ENCODE data around the gene FEM1B. TPM values are rescaled to one million over a fixed set of nuclear protein-coding genes. Genes with fewer than 3 reads are reported as not detected.
A peak's percentile ranks its signal among the peaks of the same experiment; 100 is the strongest.

Gene FEM1B
- polyA plus RNA-seq, 3 donors = 21.5 to 26.4 (median 26.0) TPM

DNA sequence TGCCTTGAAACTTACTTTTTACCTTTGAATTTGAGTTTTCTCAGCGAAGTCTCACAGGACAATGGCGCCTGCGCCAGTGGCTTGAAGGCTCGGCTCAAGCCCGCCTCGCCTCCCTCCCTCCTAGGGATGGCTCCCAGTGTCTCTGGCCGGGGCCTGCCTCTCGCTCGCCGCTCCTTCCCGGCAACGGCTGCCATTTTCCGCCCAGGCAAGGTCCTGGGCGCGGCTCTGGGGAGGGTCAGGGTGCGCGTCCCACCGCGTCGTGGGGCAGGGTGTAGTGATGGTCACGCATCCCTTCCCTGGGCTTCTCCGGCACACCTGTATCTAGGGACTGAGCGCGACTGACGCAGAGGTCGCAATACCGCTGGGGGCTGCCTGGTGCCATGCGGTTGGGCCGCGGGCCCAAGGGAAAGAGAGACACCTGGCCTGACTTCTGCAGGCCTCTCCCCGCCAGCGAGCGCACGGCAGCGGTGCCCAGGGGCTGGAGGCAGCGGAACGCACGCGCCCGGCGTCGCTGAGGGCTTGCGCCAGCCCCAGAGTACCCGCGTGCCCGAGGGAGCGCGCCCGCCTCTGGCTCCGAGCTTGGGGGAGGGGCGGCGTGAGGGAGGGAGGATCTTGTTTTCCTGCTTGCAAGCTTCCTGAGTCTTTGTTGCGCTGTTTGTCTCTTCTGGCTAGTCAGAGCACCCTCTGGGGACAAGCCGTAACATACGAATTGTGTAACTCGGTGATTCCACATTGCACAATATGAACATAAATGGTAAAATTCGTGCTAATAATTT lies 20.7 kb upstream of the FEM1B start:
- H3K4me3 ChIP-seq (replicated peaks in 1 of 3; ENCODE audit: low read depth in 2 of 3, low read length in 3 of 3) = peak overlapping the region; percentile 39 to 77 (median 72)
- H3K36me3 ChIP-seq (replicated peaks in 1 of 2; ENCODE audit: control insufficient read depth in 1 of 2, insufficient read depth in 2 of 2, low read length in 2 of 2) = no peaks in the 10 kb centered on the region
- H4K20me1 ChIP-seq (ENCODE audit: insufficient read depth, low read length) = no peaks in the 10 kb centered on the region
- peaks cover 0 to 2% (median under 1%) of the 10 kb centered on the region in 3 donors for H3K27me3 Mint-ChIP-seq (ENCODE audit: low read depth in 3 of 3)
- peak overlapping the region; percentile 80 to 90 for H3K27ac ChIP-seq (ENCODE audit: low read depth in 1 of 2, low read length in 2 of 2)
- H3K4me1 ChIP-seq (ENCODE audit: control insufficient read depth in 1 of 2, insufficient read depth in 2 of 2, low read length in 2 of 2) = peaks cover 14 to 18% of the 10 kb centered on the region in 2 donors
- H3K27me3 ChIP-seq (ENCODE audit: control insufficient read depth in 2 of 2, insufficient read depth in 2 of 2, low read length in 2 of 2) = no peaks in the 10 kb centered on the region
- TF ChIP-seq, protein P1, sequence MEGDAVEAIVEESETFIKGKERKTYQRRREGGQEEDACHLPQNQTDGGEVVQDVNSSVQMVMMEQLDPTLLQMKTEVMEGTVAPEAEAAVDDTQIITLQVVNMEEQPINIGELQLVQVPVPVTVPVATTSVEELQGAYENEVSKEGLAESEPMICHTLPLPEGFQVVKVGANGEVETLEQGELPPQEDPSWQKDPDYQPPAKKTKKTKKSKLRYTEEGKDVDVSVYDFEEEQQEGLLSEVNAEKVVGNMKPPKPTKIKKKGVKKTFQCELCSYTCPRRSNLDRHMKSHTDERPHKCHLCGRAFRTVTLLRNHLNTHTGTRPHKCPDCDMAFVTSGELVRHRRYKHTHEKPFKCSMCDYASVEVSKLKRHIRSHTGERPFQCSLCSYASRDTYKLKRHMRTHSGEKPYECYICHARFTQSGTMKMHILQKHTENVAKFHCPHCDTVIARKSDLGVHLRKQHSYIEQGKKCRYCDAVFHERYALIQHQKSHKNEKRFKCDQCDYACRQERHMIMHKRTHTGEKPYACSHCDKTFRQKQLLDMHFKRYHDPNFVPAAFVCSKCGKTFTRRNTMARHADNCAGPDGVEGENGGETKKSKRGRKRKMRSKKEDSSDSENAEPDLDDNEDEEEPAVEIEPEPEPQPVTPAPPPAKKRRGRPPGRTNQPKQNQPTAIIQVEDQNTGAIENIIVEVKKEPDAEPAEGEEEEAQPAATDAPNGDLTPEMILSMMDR (IDR thresholded peaks at IDR 0.05) = no peak
- peak overlapping the region; percentile 73 to 88 (median 82) for H3K27ac Mint-ChIP-seq
- H3K4me3 Mint-ChIP-seq = peak overlapping the region; percentile 82 to 89
- 19% methylated on average over 44 of the region's 57 CpGs for WGBS (ENCODE audit: insufficient coverage)
- peak overlapping the region; percentile 98 for H2AFZ ChIP-seq (ENCODE audit: insufficient read depth, low read depth, low read length, poor library complexity, severe bottlenecking)
- H3K9me3 Mint-ChIP-seq = no peaks in the 10 kb centered on the region
- peak overlapping the region; percentile 69 for H3K9ac ChIP-seq (ENCODE audit: insufficient read depth, low read length, poor library complexity, severe bottlenecking)
- peaks cover 19% of the 10 kb centered on the region for H3K4me1 Mint-ChIP-seq
- peak; percentile 88 to 93 (median 90) for DNase-seq
- no peaks in the 10 kb centered on the region for H3K36me3 Mint-ChIP-seq
- intact Hi-C loops (cut with micrococcal nuclease) = loop anchor here in 1 of 2 donors (10.0 kb wide), 1 partner anchor 48 kb away; no protein-coding TSS in a partner anchor
- H3K9me3 ChIP-seq (replicated peaks in 1 of 2; ENCODE audit: control insufficient read depth in 1 of 2, insufficient read depth in 1 of 2, low read length in 2 of 2) = no peaks in the 10 kb centered on the region
- H3K79me2 ChIP-seq (ENCODE audit: insufficient read depth, low read length) = no peaks in the 10 kb centered on the region
- H3K4me2 ChIP-seq (replicated peaks; ENCODE audit: extremely low read depth, low read length, poor library complexity, severe bottlenecking) = peak overlapping the region; percentile 80

DNA sequence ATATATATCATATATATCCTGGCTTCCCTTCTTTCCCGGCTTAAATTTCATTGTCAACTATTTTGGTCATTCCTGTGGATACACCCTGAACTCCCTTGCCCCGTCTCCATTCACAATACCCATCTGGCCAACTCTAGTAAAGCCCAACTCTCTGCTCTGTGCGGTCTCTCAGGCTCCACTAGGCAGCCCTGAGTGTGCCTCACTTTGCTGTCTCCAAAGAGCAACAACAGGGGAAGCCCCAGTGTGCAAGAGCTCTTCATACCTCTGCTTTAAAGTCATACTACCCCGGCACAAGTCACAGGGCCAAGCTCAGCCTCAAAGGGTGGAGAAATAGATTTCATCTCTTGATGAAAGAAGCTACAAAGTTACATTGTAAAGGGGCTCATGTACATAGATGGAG lies 18.9 kb upstream of the FEM1B start:
- peaks cover 2 to 5% (median 3%) of the 10 kb centered on the region in 3 donors for H3K27me3 Mint-ChIP-seq (ENCODE audit: low read depth in 3 of 3)
- peaks cover 14% of the 10 kb centered on the region for H3K4me1 Mint-ChIP-seq
- Histone ChIP-seq H3K9ac (ENCODE audit: insufficient read depth, low read length, poor library complexity, severe bottlenecking) (no peak overlapping the region), H4K20me1 (ENCODE audit: insufficient read depth, low read length) (no peaks in the 10 kb centered on the region), H3K4me1 (ENCODE audit: control insufficient read depth in 1 of 2, insufficient read depth in 2 of 2, low read length in 2 of 2) (peaks cover 14 to 18% of the 10 kb centered on the region in 2 donors), H3K27ac (ENCODE audit: low read depth in 1 of 2, low read length in 2 of 2) (no peak overlapping the region), H3K79me2 (ENCODE audit: insufficient read depth, low read length) (no peaks in the 10 kb centered on the region), H3K4me2 (replicated peaks; ENCODE audit: extremely low read depth, low read length, poor library complexity, severe bottlenecking) (no peak overlapping the region), H3K4me3 (replicated peaks in 1 of 3; ENCODE audit: low read depth in 2 of 3, low read length in 3 of 3) (no peak overlapping the region), H3K36me3 (replicated peaks in 1 of 2; ENCODE audit: control insufficient read depth in 1 of 2, insufficient read depth in 2 of 2, low read length in 2 of 2) (no peaks in the 10 kb centered on the region), H3K27me3 (ENCODE audit: control insufficient read depth in 2 of 2, insufficient read depth in 2 of 2, low read length in 2 of 2) (peaks cover 0 to 4% of the 10 kb centered on the region in 2 donors), H2AFZ (ENCODE audit: insufficient read depth, low read depth, low read length, poor library complexity, severe bottlenecking) (no peak overlapping the region), H3K9me3 (replicated peaks in 1 of 2; ENCODE audit: control insufficient read depth in 1 of 2, insufficient read depth in 1 of 2, low read length in 2 of 2) (no peaks in the 10 kb centered on the region)
- no peaks in the 10 kb centered on the region for H3K9me3 Mint-ChIP-seq
- no peak for DNase-seq
- 100% methylated on average over 3 of the region's 4 CpGs for WGBS (ENCODE audit: insufficient coverage)
- H3K4me3 Mint-ChIP-seq = no peak overlapping the region
- peak overlapping the region in 1 of 7 donors; percentile 42 for H3K27ac Mint-ChIP-seq
- TF ChIP-seq, protein P1 (IDR thresholded peaks at IDR 0.05) = no peak
- intact Hi-C loops (cut with micrococcal nuclease) = loop anchor here in 1 of 2 donors (10.0 kb wide), 1 partner anchor 46 kb away; no protein-coding TSS in a partner anchor
- H3K36me3 Mint-ChIP-seq = no peaks in the 10 kb centered on the region
